Measurements from ENCODE around the gene FAM117A. TPM values are rescaled to one million over a fixed set of nuclear protein-coding genes. Genes with fewer than 3 reads are reported as not detected.

FAM117A gene
- total and polyA plus RNA-seq, 2 of the 8 experiments (the other 6 are each of a cell fraction or from before 2014, with no cell fraction given), result 28.4 to 45.7 TPM

DNA sequence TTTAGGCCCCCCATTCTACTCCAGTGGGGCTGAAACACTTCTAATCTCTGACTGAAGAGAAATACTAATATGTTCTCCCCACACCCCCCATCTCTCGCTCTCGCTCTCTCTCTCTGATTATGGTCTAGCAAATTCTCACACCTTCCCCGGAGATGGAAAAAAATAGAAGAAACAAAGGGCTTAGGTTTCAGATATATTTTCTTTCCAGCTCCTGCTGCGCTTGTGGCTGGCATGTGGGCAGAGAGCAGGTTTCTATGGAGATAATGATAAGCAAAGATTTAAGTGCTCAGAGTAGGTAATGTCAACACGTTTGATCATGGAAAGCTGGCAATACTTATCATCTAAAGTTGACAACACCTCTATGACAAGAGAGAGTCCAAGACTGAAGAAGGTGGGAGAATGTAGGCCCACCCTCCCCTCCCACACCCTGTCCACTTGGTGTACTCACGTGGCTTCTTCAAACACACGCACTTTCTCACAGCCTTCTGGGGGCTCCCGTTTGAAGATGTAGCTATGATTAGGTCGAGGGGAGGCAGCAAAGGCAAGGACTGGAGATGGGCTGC lies 48.1 kb downstream of the FAM117A start:
- Histone ChIP-seq H3K56ac (replicated peaks; ENCODE audit: insufficient read length, low read depth, low read length) (no peak overlapping the region), H3K23ac (ENCODE audit: insufficient read length) (no peak overlapping the region), H3K9ac (replicated peaks in 1 of 4; ENCODE audit: extremely low read depth in 1 of 4, low read depth in 3 of 4, low read length in 3 of 4) (no peak overlapping the region), H2BK5ac (ENCODE audit: low read depth, low read length) (no peak overlapping the region), H3K18ac (ENCODE audit: extremely low read depth, low read length) (no peak overlapping the region), H3K27ac (ENCODE audit: low read depth, low read length) (no peak overlapping the region), H3K14ac (ENCODE audit: insufficient read length) (no peak overlapping the region), H2BK120ac (replicated peaks; ENCODE audit: low read depth, low read length) (no peak overlapping the region), H3K79me1 (ENCODE audit: low read depth, low read length) (no peaks in the 10 kb centered on the region), H3K79me2 (ENCODE audit: control insufficient read depth in 1 of 2, insufficient read depth in 2 of 2, low read length in 2 of 2) (no peaks in the 10 kb centered on the region), H3K4me2 (ENCODE audit: insufficient read depth in 1 of 2, low read depth in 2 of 2, low read length in 2 of 2) (no peak overlapping the region), H3K4me1 (replicated peaks in 1 of 4; ENCODE audit: control insufficient read depth in 3 of 4, insufficient read depth in 4 of 4, low read length in 3 of 4) (no peaks in the 10 kb centered on the region), H4K8ac (ENCODE audit: extremely low read depth, insufficient read depth, low read length) (no peak overlapping the region), H4K91ac (replicated peaks; ENCODE audit: insufficient read length, low read length) (no peak overlapping the region), H2AK5ac (ENCODE audit: low read depth, low read length) (no peak overlapping the region), H3K36me3 (ENCODE audit: control insufficient read depth in 2 of 4, insufficient read depth in 4 of 4, low read length in 3 of 4) (peaks cover 25 to 59% (median 48%) of the 10 kb centered on the region in 4 experiments), H2AFZ (ENCODE audit: low read length) (no peak overlapping the region), H2BK12ac (ENCODE audit: low read depth, low read length) (no peak overlapping the region), H3K4ac (replicated peaks; ENCODE audit: insufficient read length, low read depth, low read length) (no peak overlapping the region), H3K9me3 (ENCODE audit: insufficient read depth in 2 of 2, low read depth in 1 of 2, low read length in 1 of 2) (no peaks in the 10 kb centered on the region), H3K23me2 (ENCODE audit: low read depth, low read length) (no peaks in the 10 kb centered on the region), H4K20me1 (replicated peaks in 1 of 2; ENCODE audit: control insufficient read depth in 1 of 2, insufficient read depth in 2 of 2, low read length in 2 of 2) (no peaks in the 10 kb centered on the region), H2BK15ac (ENCODE audit: low read length) (no peak overlapping the region), H3K4me3 (ENCODE audit: extremely low read depth in 1 of 4, insufficient read depth in 2 of 4, low read depth in 3 of 4, low read length in 4 of 4) (no peak overlapping the region), H4K5ac (ENCODE audit: insufficient read length, low read depth, low read length) (no peak overlapping the region), H3K27me3 (replicated peaks in 1 of 4; ENCODE audit: control insufficient read depth in 3 of 4, extremely low read depth in 1 of 4, insufficient read depth in 3 of 4, low read length in 3 of 4) (no peaks in the 10 kb centered on the region), H2BK20ac (ENCODE audit: low read length) (no peak overlapping the region)
- no peak for DNase-seq (ENCODE audit: low read depth in 1 of 2, low spot score in 2 of 2)
- ChIA-PET CTCF (ENCODE audit: partially characterized antibody) (interaction anchor here (0.8 to 1.6 kb wide), 4 partner anchors 12 to 145 kb away, joined by 3 to 7 read pairs (median 5); no protein-coding TSS in a partner anchor), POLR2A (ENCODE audit: partially characterized antibody) (interaction anchor here (0.7 to 1.3 kb wide), 2 partner anchors 10 to 48 kb away, joined by 5 to 6 read pairs; partner anchors contain the start of gene FAM117A)
- WGBS, 2 experiments (ENCODE audit: extremely low coverage in 1 of 2, insufficient coverage in 1 of 2, insufficient read length in 1 of 2, insufficient replicate concordance in 2 of 2, low coverage in 1 of 2, low lambda C conversion rate in 2 of 2, missing lambda C conversion rate in 1 of 2), result 82% methylated on average over 9 of the region's 9 CpGs; no CpG with 5 or more reads in 1 of the 2 experiments
- FAIRE-seq, result no peak
- no peak for TF ChIP-seq E2F6 (IDR thresholded peaks at IDR 0.05)
- TF ChIP-seq PHF8 (conservative IDR thresholded peaks at IDR 0.05; ENCODE audit: low read depth, low read length), result no peak
- no peak for TF ChIP-seq NANOG (IDR thresholded peaks at IDR 0.05; ENCODE audit: insufficient read depth, low read depth, low read length, poor library complexity, severe bottlenecking)
- no peak for TF ChIP-seq SIX5 (IDR thresholded peaks at IDR 0.05; ENCODE audit: low read depth, low read length)
- TF ChIP-seq RXRA (IDR thresholded peaks at IDR 0.05; ENCODE audit: insufficient read depth, low read depth, low read length), result no peak
- no peak for TF ChIP-seq GTF2F1 (IDR thresholded peaks at IDR 0.05; ENCODE audit: borderline replicate concordance, low read depth, low read length)
- TF ChIP-seq KDM4A (IDR thresholded peaks at IDR 0.05; ENCODE audit: low read depth, low read length, severe bottlenecking), result no peak
- TF ChIP-seq CHD2 (IDR thresholded peaks at IDR 0.05; ENCODE audit: low read length), result no peak
- TF ChIP-seq RFX5 (IDR thresholded peaks at IDR 0.05; ENCODE audit: borderline replicate concordance, low read depth, low read length), result no peak
- TF ChIP-seq POU5F1 (IDR thresholded peaks at IDR 0.05; ENCODE audit: low read depth, low read length), result no peak
- TF ChIP-seq TBP (IDR thresholded peaks at IDR 0.05; ENCODE audit: low read depth, low read length), result no peak
- no peak for TF ChIP-seq JUN (IDR thresholded peaks at IDR 0.05; ENCODE audit: low read depth, low read length)
- TF ChIP-seq GABPA (IDR thresholded peaks at IDR 0.05; ENCODE audit: borderline replicate concordance, insufficient read depth, low read length), result no peak

All from H1 (cell line).